ENCODE results near the gene WDR81. TPM values are rescaled to one million over a fixed set of nuclear protein-coding genes. Genes with fewer than 3 reads are reported as not detected.

Gene WDR81
- total RNA-seq, 2 experiments from 2014 or later: 24.8 to 25.0 TPM

- intact Hi-C loops (cut with DNase I, micrococcal nuclease): no loop called here
- no peaks in the 10 kb centered on the region for H3K27me3 Mint-ChIP-seq
- H3K36me3 Mint-ChIP-seq (ENCODE audit: low read depth): peaks cover 40% of the 10 kb centered on the region
- no peak overlapping the region for H3K4me3 ChIP-seq (ENCODE audit: low read length)
- H3K27me3 ChIP-seq (ENCODE audit: control insufficient read depth in 1 of 2, insufficient read depth in 2 of 2, low read length in 2 of 2): no peaks in the 10 kb centered on the region
- no peaks in the 10 kb centered on the region for H3K9me3 ChIP-seq (ENCODE audit: control insufficient read depth in 1 of 2, insufficient read depth in 1 of 2, low read length in 2 of 2)
- H3K9me3 Mint-ChIP-seq: no peaks in the 10 kb centered on the region
- POLR2A ChIA-PET: interaction anchor here (0.8 kb wide), 1 partner anchor 34 kb away, joined by 4 read pairs; no protein-coding TSS in a partner anchor
- H3K4me1 ChIP-seq (ENCODE audit: insufficient read depth, low read length): peaks cover 47% of the 10 kb centered on the region
- DNase-seq: peak in 1 of 14 experiments; percentile 19
- H3K36me3 ChIP-seq (ENCODE audit: insufficient read depth, low read length): peaks cover 70% of the 10 kb centered on the region
- peaks cover 16% of the 10 kb centered on the region for H3K4me1 Mint-ChIP-seq (ENCODE audit: low read depth)
- no peak for ATAC-seq (ENCODE audit: poor library complexity)
- H3K4me3 Mint-ChIP-seq: no peak overlapping the region
- CTCF ChIA-PET: no interaction called here
- TF ChIP-seq CTCF (IDR thresholded peaks at IDR 0.05): no peak
- H3K27ac Mint-ChIP-seq: no peak overlapping the region
- H3K27ac ChIP-seq (ENCODE audit: low read depth in 1 of 2, low read length in 2 of 2): no peak overlapping the region
These were observed 6.1 kb downstream of the WDR81 start for GRCh38 chr17:1730326-1731193.

GRCh38 chr17:1731194-1731506 lies 6.6 kb downstream of the WDR81 start:
- Mint-ChIP-seq H3K4me1 (ENCODE audit: low read depth) (peaks cover 12% of the 10 kb centered on the region), H3K27me3 (no peaks in the 10 kb centered on the region), H3K9me3 (no peaks in the 10 kb centered on the region), H3K4me3 (no peak overlapping the region), H3K27ac (no peak overlapping the region), H3K36me3 (ENCODE audit: low read depth) (peaks cover 37% of the 10 kb centered on the region)
- no peaks in the 10 kb centered on the region for H3K9me3 ChIP-seq (ENCODE audit: control insufficient read depth in 1 of 2, insufficient read depth in 1 of 2, low read length in 2 of 2)
- DNase-seq: no peak
- H3K36me3 ChIP-seq (ENCODE audit: insufficient read depth, low read length): peaks cover 73% of the 10 kb centered on the region
- H3K27ac ChIP-seq (ENCODE audit: low read depth in 1 of 2, low read length in 2 of 2): no peak overlapping the region
- ChIA-PET CTCF (no interaction called here), POLR2A (interaction anchor here (0.8 kb wide), 1 partner anchor 33 kb away, joined by 4 read pairs; no protein-coding TSS in a partner anchor)
- intact Hi-C loops (cut with DNase I, micrococcal nuclease): no loop called here
- ATAC-seq (ENCODE audit: poor library complexity): no peak
- H3K4me3 ChIP-seq (ENCODE audit: low read length): no peak overlapping the region
- no peaks in the 10 kb centered on the region for H3K27me3 ChIP-seq (ENCODE audit: control insufficient read depth in 1 of 2, insufficient read depth in 2 of 2, low read length in 2 of 2)
- no peak for TF ChIP-seq CTCF (IDR thresholded peaks at IDR 0.05)
- peaks cover 46% of the 10 kb centered on the region for H3K4me1 ChIP-seq (ENCODE audit: insufficient read depth, low read length)

GRCh38 chr17:1732241-1732832 lies 7.8 kb downstream of the WDR81 start:
- Mint-ChIP-seq H3K9me3 (no peaks in the 10 kb centered on the region), H3K4me3 (no peak overlapping the region), H3K4me1 (ENCODE audit: low read depth) (peaks cover 21% of the 10 kb centered on the region), H3K36me3 (ENCODE audit: low read depth) (peaks cover 44% of the 10 kb centered on the region), H3K27ac (no peak overlapping the region), H3K27me3 (no peaks in the 10 kb centered on the region)
- no peaks in the 10 kb centered on the region for H3K27me3 ChIP-seq (ENCODE audit: control insufficient read depth in 1 of 2, insufficient read depth in 2 of 2, low read length in 2 of 2)
- H3K36me3 ChIP-seq (ENCODE audit: insufficient read depth, low read length): peaks cover 74% of the 10 kb centered on the region
- CTCF ChIA-PET: no interaction called here
- ATAC-seq (ENCODE audit: poor library complexity) (no peak), DNase-seq (no peak)
- no peak for TF ChIP-seq CTCF (IDR thresholded peaks at IDR 0.05)
- peaks cover 43% of the 10 kb centered on the region for H3K4me1 ChIP-seq (ENCODE audit: insufficient read depth, low read length)
- H3K9me3 ChIP-seq (ENCODE audit: control insufficient read depth in 1 of 2, insufficient read depth in 1 of 2, low read length in 2 of 2): no peaks in the 10 kb centered on the region
- H3K27ac ChIP-seq (ENCODE audit: low read depth in 1 of 2, low read length in 2 of 2): no peak overlapping the region
- POLR2A ChIA-PET: no interaction called here
- H3K4me3 ChIP-seq (ENCODE audit: low read length): no peak overlapping the region
- intact Hi-C loops (cut with DNase I, micrococcal nuclease): no loop called here
